Bronchial epithelial cell (primary cell): ENCODE data around the gene GUCA2B. TPM values are rescaled to one million over a fixed set of nuclear protein-coding genes. Genes with fewer than 3 reads are reported as not detected.

Experiments used
- DNase-seq: peaks from one replicate; pipeline ENCODE4 v3.0.0-alpha.2; 2010; ENCODE audit warnings: low read depth
- FAIRE-seq: peaks from 2 replicates; lab custom pipeline; 2011; peaks lifted over from hg19 to GRCh38; lab: Jason Lieb, UNC
- H3K27me3 ChIP-seq: 2 replicates; pipeline ENCODE4 v1.5.1; 2011; ENCODE audit warnings: low read length; ENCODE audit not compliant: control insufficient read depth, insufficient read depth
- H3K36me3 ChIP-seq: 2 replicates; pipeline ENCODE4 v1.5.1; 2011; ENCODE audit warnings: low read length; ENCODE audit not compliant: control insufficient read depth, insufficient read depth
- H3K4me3 ChIP-seq: 2 replicates; pipeline ENCODE4 v1.5.1; 2011; ENCODE audit warnings: mild to moderate bottlenecking, low read depth, low read length, control low read depth
- CTCF ChIP-seq: IDR thresholded peaks from 2 replicates; pipeline ENCODE4 v1.5.1; 2011; ENCODE audit warnings: mild to moderate bottlenecking, moderate library complexity, low read length, control low read depth, inconsistent platforms; ENCODE audit not compliant: insufficient read depth, severe bottlenecking
- total RNA-seq: library from RNA; depleted of rRNA; stranded (reverse); fragments of >200 nt; gene quantifications from 2 replicates; pipeline ENCODE4 v1.2.1, GENCODE V29; 2014

Gene GUCA2B
- total RNA-seq, 1 donor from 2014 or later, result not detected

GRCh38 chr1:42130061-42130660, 23.0 kb upstream of the GUCA2B start:
- Histone ChIP-seq H3K27me3 (peaks cover 6% of the 10 kb centered on the region), H3K36me3 (no peaks in the 10 kb centered on the region), H3K4me3 (no peak overlapping the region)
- no peak for TF ChIP-seq CTCF
- no peak for DNase-seq
- no peak for FAIRE-seq

GRCh38 chr1:42133390-42133789, 19.8 kb upstream of the GUCA2B start:
- Histone ChIP-seq H3K36me3 (no peaks in the 10 kb centered on the region), H3K27me3 (peaks cover 6% of the 10 kb centered on the region), H3K4me3 (no peak overlapping the region)
- no peak for TF ChIP-seq CTCF
- no peak for DNase-seq
- FAIRE-seq, result no peak

- no peak for TF ChIP-seq CTCF
- Histone ChIP-seq H3K27me3 (peaks cover 6% of the 10 kb centered on the region), H3K36me3 (no peaks in the 10 kb centered on the region), H3K4me3 (no peak overlapping the region)
- FAIRE-seq, result peak; percentile 18
- no peak for DNase-seq
These were observed 19.2 kb upstream of the GUCA2B start for GRCh38 chr1:42133809-42134526.

- no peak for DNase-seq
- FAIRE-seq, result no peak
- no peak for TF ChIP-seq CTCF
- Histone ChIP-seq H3K27me3 (peaks cover 6% of the 10 kb centered on the region), H3K36me3 (no peaks in the 10 kb centered on the region), H3K4me3 (no peak overlapping the region)
These were observed 17.8 kb upstream of the GUCA2B start for GRCh38 chr1:42135426-42135825.

GRCh38 chr1:42136466-42136865, 16.7 kb upstream of the GUCA2B start:
- TF ChIP-seq CTCF, result no peak
- DNase-seq, result no peak

GRCh38 chr1:42137766-42138165, 15.4 kb upstream of the GUCA2B start:
- DNase-seq (no peak), FAIRE-seq (no peak)
- Histone ChIP-seq H3K4me3 (no peak overlapping the region), H3K27me3 (peaks cover 6% of the 10 kb centered on the region), H3K36me3 (no peaks in the 10 kb centered on the region)
- TF ChIP-seq CTCF, result no peak

More at GRCh38 chr1:42136466-42136865, 16.7 kb upstream of the GUCA2B start:
- Histone ChIP-seq H3K27me3 (peaks cover 6% of the 10 kb centered on the region), H3K4me3 (no peak overlapping the region), H3K36me3 (no peaks in the 10 kb centered on the region)
- FAIRE-seq, result no peak
